SK-N-SH (cell line): ENCODE results near the gene CFAP57. TPM values are rescaled to one million over a fixed set of nuclear protein-coding genes. Genes with fewer than 3 reads are reported as not detected.

ENCODE experiments used
- CTCF ChIA-PET: fragments of 300-600, 350-600 bp; formaldehyde crosslinking; extraction: SDS; loops from one replicate; lab custom pipeline; 2021; lab: Yijun Ruan, JAX
- POLR2A ChIA-PET: fragments of 350-600 bp; sonication (Branson Sonifier 250); formaldehyde crosslinking; extraction: SDS; loops from one replicate; lab custom pipeline; 2020; ENCODE audit warnings: antibody characterized with exemption, inconsistent platforms; lab: Yijun Ruan, JAX
- DNase-seq: peaks from one replicate; pipeline ENCODE4 v3.0.0; 2012
- H2AFZ ChIP-seq: fragments of 200-600 bp; sonication (generic); 2 replicates; pipeline ENCODE4 v1.8.1; 2016; ENCODE audit warnings: antibody characterized with exemption, mild to moderate bottlenecking, low read depth
- H3F3A ChIP-seq: fragments of 200-600 bp; sonication (generic); replicated peaks from 2 replicates; pipeline ENCODE3; 2016; ENCODE audit warnings: antibody characterized with exemption, mild to moderate bottlenecking; ENCODE audit not compliant: insufficient read depth
- H3K27ac ChIP-seq, 2 experiments: fragments of 200-500 bp in 1 of 2; fragments of 200-600 bp in 1 of 2; sonication (Bioruptor generic) in 1 of 2; sonication (generic), shearing (Covaris generic) in 1 of 2; 2 replicates each; pipeline versions ENCODE4 v1.5.1 to v1.6.1; 2014 to 2016; ENCODE audit warnings: low read depth in 2 of 2, inconsistent platforms in 1 of 2, low read length in 1 of 2, mild to moderate bottlenecking in 1 of 2, mixed read lengths in 1 of 2
- H3K27me3 ChIP-seq: fragments of 200-600 bp; sonication (generic), shearing (Covaris generic); 2 replicates; pipeline ENCODE4 v1.6.1; 2016; ENCODE audit warnings: mixed run types; ENCODE audit not compliant: insufficient read depth
- H3K36me3 ChIP-seq, 2 experiments: fragments of 200-500 bp in 1 of 2; fragments of 200-600 bp in 1 of 2; sonication (Bioruptor generic) in 1 of 2; sonication (generic) in 1 of 2; replicated peaks in 1 of 2; 2 replicates each; pipeline versions ENCODE3 to v1.5.1; 2014 to 2016; ENCODE audit warnings: low read length in 1 of 2, mild to moderate bottlenecking in 1 of 2; ENCODE audit not compliant: insufficient read depth in 2 of 2, control insufficient read depth in 1 of 2
- H3K4me1 ChIP-seq, 2 experiments: fragments of 200-500 bp in 1 of 2; fragments of 200-600 bp in 1 of 2; sonication (Bioruptor generic) in 1 of 2; sonication (generic), shearing (Covaris generic) in 1 of 2; 2 replicates each; pipeline versions ENCODE4 v1.5.1 to v1.6.1; 2014 to 2016; ENCODE audit warnings: low read depth in 1 of 2, low read length in 1 of 2, mixed run types in 1 of 2; ENCODE audit not compliant: insufficient read depth in 2 of 2, control insufficient read depth in 1 of 2
- H3K4me2 ChIP-seq: fragments of 200-600 bp; sonication (generic), shearing (Covaris generic); 2 replicates; pipeline ENCODE4 v1.6.1; 2017; ENCODE audit warnings: mixed run types
- H3K4me3 ChIP-seq, 2 experiments: fragments of 200-500 bp in 1 of 2; fragments of 200-600 bp in 1 of 2; sonication (Bioruptor generic) in 1 of 2; sonication (generic), shearing (Covaris generic) in 1 of 2; 2 replicates each; pipeline versions ENCODE4 v1.5.1 to v1.8.1; 2014 to 2016; ENCODE audit warnings: low read depth in 2 of 2, inconsistent platforms in 1 of 2, low read length in 1 of 2, mild to moderate bottlenecking in 1 of 2, mixed read lengths in 1 of 2, moderate library complexity in 1 of 2
- H3K79me2 ChIP-seq: fragments of 200-600 bp; sonication (generic); 2 replicates; pipeline ENCODE4 v1.8.1; 2017; ENCODE audit warnings: mild to moderate bottlenecking; ENCODE audit not compliant: insufficient read depth
- H3K9ac ChIP-seq: fragments of 200-600 bp; sonication (generic); 2 replicates; pipeline ENCODE4 v1.6.1; 2017; ENCODE audit warnings: mixed run types
- H3K9me2 ChIP-seq: fragments of 200-600 bp; sonication (generic); 2 replicates; pipeline ENCODE4 v1.6.1; 2017; ENCODE audit warnings: mixed run types
- H3K9me3 ChIP-seq: fragments of 200-600 bp; sonication (generic); 2 replicates; pipeline ENCODE4 v1.6.1; 2017; ENCODE audit warnings: mixed run types, mild to moderate bottlenecking, moderate library complexity
- H4K20me1 ChIP-seq: fragments of 200-600 bp; sonication (generic); 2 replicates; pipeline ENCODE4 v1.6.1; 2017; ENCODE audit warnings: mild to moderate bottlenecking, mixed run types; ENCODE audit not compliant: insufficient read depth
- EP300 ChIP-seq, 2 experiments: IDR thresholded peaks; 2 replicates each; pipeline versions ENCODE4 v1.4.0 to v1.6.1; 2012; ENCODE audit warnings: borderline replicate concordance in 1 of 2, low read depth in 1 of 2, low read length in 1 of 2
- FOSL2 ChIP-seq: IDR thresholded peaks from 2 replicates; pipeline ENCODE4 v1.4.0; 2012; ENCODE audit warnings: low read depth, mild to moderate bottlenecking, moderate library complexity, borderline replicate concordance
- FOXJ3 ChIP-seq: sonication (generic); formaldehyde crosslinking; IDR thresholded peaks from 2 replicates; pipeline ENCODE4 v1.5.1; 2020; ENCODE audit warnings: mild to moderate bottlenecking, missing genetic modification reagents
- FOXM1 ChIP-seq: IDR thresholded peaks from 2 replicates; pipeline ENCODE4 v1.4.0; 2012; ENCODE audit warnings: low read depth, mild to moderate bottlenecking
- MAX ChIP-seq: IDR thresholded peaks from 2 replicates; pipeline ENCODE4 v1.4.0; 2012; ENCODE audit warnings: low read depth
- MXI1 ChIP-seq: IDR thresholded peaks from 2 replicates; pipeline ENCODE4 v1.6.1; 2012; ENCODE audit warnings: mild to moderate bottlenecking, low read depth, low read length, improper control_type of control experiment
- NFIC ChIP-seq: IDR thresholded peaks from 2 replicates; pipeline ENCODE4 v1.4.0; 2012; ENCODE audit warnings: borderline replicate concordance
- PBX3 ChIP-seq: IDR thresholded peaks from 2 replicates; pipeline ENCODE4; 2012
- POLR2AphosphoS5 ChIP-seq: IDR thresholded peaks from 2 replicates; pipeline ENCODE4 v1.6.1; 2012; ENCODE audit warnings: low read depth, low read length
- RAD21 ChIP-seq: IDR thresholded peaks from 2 replicates; pipeline ENCODE4 v1.6.1; 2012; ENCODE audit warnings: mild to moderate bottlenecking, low read length
- RFX5 ChIP-seq: IDR thresholded peaks from 2 replicates; pipeline ENCODE4 v1.6.1; 2012; ENCODE audit warnings: mild to moderate bottlenecking, improper control_type of control experiment, low read length
- USF1 ChIP-seq: IDR thresholded peaks from 2 replicates; pipeline ENCODE4 v1.4.0; 2012; ENCODE audit warnings: low read depth, borderline replicate concordance
- YY1 ChIP-seq: IDR thresholded peaks from 2 replicates; pipeline ENCODE4 v1.4.0; 2012; ENCODE audit warnings: low read depth, mild to moderate bottlenecking
- WGBS: methylation state at CpG from one replicate; pipeline ENCODE4 v1.1.6; 2017; ENCODE audit warnings: low lambda C conversion rate; 5-methylcytosine and 5-hydroxymethylcytosine counted together
- polyA plus RNA-seq, 3 experiments: library from polyadenylated mRNA; depleted of rRNA; stranded (reverse); fragments of >200 nt; gene quantifications; 2 replicates each; pipeline ENCODE4 v1.2.3, GENCODE V29; 2012
- TF ChIP-seq, protein P1 (sequence below): fragments of 150-350 bp; IDR thresholded peaks from 2 replicates; pipeline ENCODE4 v1.6.1; 2016; ENCODE audit warnings: mild to moderate bottlenecking, low read depth, low read length

Gene CFAP57
- polyA plus RNA-seq, 1 of the 3 experiments (the other 2 are of a cell fraction): 0.36 TPM

- CTCF ChIA-PET: interaction anchor here (1.4 kb wide), 1 partner anchor 157 kb away, joined by 4 read pairs; the partner anchor contains the start of genes MED8 and SZT2
- H3K79me2 ChIP-seq: no peaks in the 10 kb centered on the region
- H3K9ac ChIP-seq: no peak overlapping the region; the same call in 1 of the 2 replicates
- no peaks in the 10 kb centered on the region for H4K20me1 ChIP-seq
- no peak for TF ChIP-seq FOXJ3
- peak; percentile 39 for TF ChIP-seq FOSL2
- no peak for TF ChIP-seq POLR2AphosphoS5
- TF ChIP-seq MAX: 0 out of 2 replicates have a peak, but pooled peaks have one; percentile 17
- TF ChIP-seq, protein P1, sequence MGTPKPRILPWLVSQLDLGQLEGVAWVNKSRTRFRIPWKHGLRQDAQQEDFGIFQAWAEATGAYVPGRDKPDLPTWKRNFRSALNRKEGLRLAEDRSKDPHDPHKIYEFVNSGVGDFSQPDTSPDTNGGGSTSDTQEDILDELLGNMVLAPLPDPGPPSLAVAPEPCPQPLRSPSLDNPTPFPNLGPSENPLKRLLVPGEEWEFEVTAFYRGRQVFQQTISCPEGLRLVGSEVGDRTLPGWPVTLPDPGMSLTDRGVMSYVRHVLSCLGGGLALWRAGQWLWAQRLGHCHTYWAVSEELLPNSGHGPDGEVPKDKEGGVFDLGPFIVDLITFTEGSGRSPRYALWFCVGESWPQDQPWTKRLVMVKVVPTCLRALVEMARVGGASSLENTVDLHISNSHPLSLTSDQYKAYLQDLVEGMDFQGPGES: no peak
- no peak for TF ChIP-seq FOXM1
- TF ChIP-seq RFX5: peak; percentile 90
- TF ChIP-seq MXI1: no peak
- no peak for TF ChIP-seq EP300 (IDR thresholded peaks at IDR 0.05; ENCODE audit: borderline replicate concordance in 1 of 2, low read depth in 1 of 2, low read length in 1 of 2)
- TF ChIP-seq USF1: peak; percentile 72
- TF ChIP-seq NFIC: no peak
- TF ChIP-seq, all 33 proteins: peak for 4
- H3K4me1 ChIP-seq: peaks cover 6 to 8% of the 10 kb centered on the region in 2 experiments; a peak in 2 of 4 replicates
- POLR2A ChIA-PET: no interaction called here
- peak overlapping the region in 1 of 2 experiments; percentile 23; a peak in 2 of 4 replicates for H3K27ac ChIP-seq
- peaks cover 6% of the 10 kb centered on the region for H3F3A ChIP-seq
- H3K4me2 ChIP-seq: peak overlapping the region; percentile 47
- 29% methylated on average over 4 of the region's 4 CpGs for WGBS
- no peaks in the 10 kb centered on the region for H3K36me3 ChIP-seq
- H3K9me2 ChIP-seq: no peaks in the 10 kb centered on the region
- H3K27me3 ChIP-seq: no peaks in the 10 kb centered on the region
- H3K9me3 ChIP-seq: no peaks in the 10 kb centered on the region
- DNase-seq: no peak
- H3K4me3 ChIP-seq: no peak overlapping the region
- peak overlapping the region; percentile 81 for H2AFZ ChIP-seq
Measured at GRCh38 chr1:43232074-43232473, 59.9 kb downstream of the CFAP57 start.

GRCh38 chr1:43232482-43232881 is 60.4 kb downstream of the CFAP57 start:
- no peaks in the 10 kb centered on the region for H3K79me2 ChIP-seq
- WGBS: 87% methylated on average over 3 of the region's 4 CpGs
- H3K9ac ChIP-seq: no peak overlapping the region; the same call in 1 of the 2 replicates
- DNase-seq: no peak
- peak overlapping the region in 1 of 2 experiments; percentile 23; a peak in 2 of 4 replicates for H3K27ac ChIP-seq
- H2AFZ ChIP-seq: peak overlapping the region; percentile 81
- no peak overlapping the region for H3K4me3 ChIP-seq
- no peaks in the 10 kb centered on the region for H4K20me1 ChIP-seq
- H3K4me1 ChIP-seq: peaks cover 6 to 8% of the 10 kb centered on the region in 2 experiments; a peak in 2 of 4 replicates
- ChIA-PET CTCF (interaction anchor here (0.5 to 3.6 kb wide), 3 partner anchors 157 to 652 kb away, joined by 3 to 17 read pairs (median 4); partner anchors contain the start of genes MED8 and SZT2), POLR2A (no interaction called here)
- peaks cover 6% of the 10 kb centered on the region for H3F3A ChIP-seq
- H3K9me3 ChIP-seq: no peaks in the 10 kb centered on the region
- H3K36me3 ChIP-seq: no peaks in the 10 kb centered on the region
- H3K27me3 ChIP-seq: no peaks in the 10 kb centered on the region
- peak overlapping the region; percentile 47 for H3K4me2 ChIP-seq
- TF ChIP-seq MAX (0 out of 2 replicates have a peak, but pooled peaks have one; percentile 2), RAD21 (no peak), USF1 (0 out of 2 replicates have a peak, but pooled peaks have one; percentile 0), PBX3 (no peak), YY1 (no peak)
- H3K9me2 ChIP-seq: no peaks in the 10 kb centered on the region
